Suppressor macrophage (primary cell): Measurements from ENCODE around the gene SLC43A2.
"Not testable (repeated sequence)": the region's sequence is repeated elsewhere in the genome, so short reads cannot be mapped to it uniquely, and the experiment has no call there.

Experiments
- DNase-seq, 4 experiments: peaks; one replicate each; pipeline ENCODE4 v3.0.0-alpha.2; 2020 to 2022
- total RNA-seq, 17 experiments: gene quantifications; one replicate each; lab custom pipeline; 2026; ENCODE audit warnings: mixed read lengths in 6 of 17, inconsistent platforms in 3 of 17; lab: John Stamatoyannopoulos, UW

Gene SLC43A2
- total RNA-seq = 60.5 to 647 (median 147) reads per million in 17 experiments

DNA sequence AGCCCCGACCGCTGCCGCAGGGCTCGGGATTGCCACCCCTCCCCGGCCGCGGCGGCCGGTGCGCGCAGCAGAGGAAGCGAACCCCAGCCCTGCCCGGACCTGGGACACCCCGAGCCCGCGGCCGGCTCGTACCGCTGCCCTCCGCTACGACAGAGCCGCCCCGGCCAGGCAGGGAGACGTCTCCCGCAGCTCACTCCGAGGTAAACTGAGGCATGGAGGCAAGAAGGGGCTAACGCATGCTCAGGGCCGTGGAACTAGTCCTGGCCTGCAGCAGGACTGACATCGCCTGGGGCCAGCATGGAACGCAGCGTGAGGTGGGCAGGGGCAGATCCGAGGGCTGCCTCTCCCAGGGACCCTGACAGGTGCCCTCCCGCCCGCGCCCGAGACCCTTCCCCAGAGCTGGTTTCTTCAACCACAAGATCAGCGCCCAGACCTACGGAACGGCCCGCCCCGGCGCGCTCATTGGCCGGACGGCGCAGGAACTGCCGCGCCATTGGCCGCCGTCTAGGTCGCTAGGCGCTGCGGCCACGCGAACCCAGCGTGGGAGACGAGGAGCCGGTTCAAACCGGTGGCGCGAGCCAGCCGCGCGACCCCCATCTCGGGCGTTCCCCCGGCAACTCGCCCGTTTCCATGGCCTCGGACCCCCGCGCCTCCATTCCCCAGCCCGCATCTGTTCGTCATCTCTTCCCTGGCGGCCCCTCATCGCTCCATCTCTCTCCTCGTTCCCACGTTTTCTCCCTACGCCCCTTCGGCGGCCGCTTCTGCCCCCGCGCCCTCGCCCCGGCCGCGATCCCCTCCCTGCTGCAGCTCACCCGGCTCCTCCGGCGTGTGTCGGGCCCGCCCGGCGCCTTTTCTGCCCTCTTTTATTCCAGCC lies at the start of gene SLC43A2:
SLC43A2 (minus strand) TSS at position 853 of the 874 bp plus-strand sequence. CDS start 960 bp downstream, outside the sequence.
- DNase-seq = peak; percentile 91 to 96 (median 93)

DNA sequence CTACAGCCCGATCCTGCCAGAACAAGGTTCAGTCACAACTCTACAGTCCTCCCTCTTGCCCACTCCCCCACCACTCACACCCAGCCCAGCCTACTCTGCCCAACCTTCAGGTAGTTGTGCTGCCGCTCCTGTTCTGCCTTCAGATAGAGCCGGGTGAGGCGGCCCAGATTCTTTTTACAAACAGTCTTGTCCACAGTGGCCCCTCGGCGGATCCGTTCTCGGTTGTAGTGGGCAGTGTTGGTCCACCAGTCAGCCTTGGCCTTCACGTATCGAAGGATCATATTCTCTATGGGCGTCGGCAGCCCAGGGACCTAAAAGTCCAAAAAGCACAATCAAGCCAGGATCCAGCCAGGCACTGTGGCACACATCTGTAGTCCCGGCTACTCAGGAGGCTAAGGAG lies 47.8 kb upstream of the SLC43A2 start:
- DNase-seq = no peak

DNA sequence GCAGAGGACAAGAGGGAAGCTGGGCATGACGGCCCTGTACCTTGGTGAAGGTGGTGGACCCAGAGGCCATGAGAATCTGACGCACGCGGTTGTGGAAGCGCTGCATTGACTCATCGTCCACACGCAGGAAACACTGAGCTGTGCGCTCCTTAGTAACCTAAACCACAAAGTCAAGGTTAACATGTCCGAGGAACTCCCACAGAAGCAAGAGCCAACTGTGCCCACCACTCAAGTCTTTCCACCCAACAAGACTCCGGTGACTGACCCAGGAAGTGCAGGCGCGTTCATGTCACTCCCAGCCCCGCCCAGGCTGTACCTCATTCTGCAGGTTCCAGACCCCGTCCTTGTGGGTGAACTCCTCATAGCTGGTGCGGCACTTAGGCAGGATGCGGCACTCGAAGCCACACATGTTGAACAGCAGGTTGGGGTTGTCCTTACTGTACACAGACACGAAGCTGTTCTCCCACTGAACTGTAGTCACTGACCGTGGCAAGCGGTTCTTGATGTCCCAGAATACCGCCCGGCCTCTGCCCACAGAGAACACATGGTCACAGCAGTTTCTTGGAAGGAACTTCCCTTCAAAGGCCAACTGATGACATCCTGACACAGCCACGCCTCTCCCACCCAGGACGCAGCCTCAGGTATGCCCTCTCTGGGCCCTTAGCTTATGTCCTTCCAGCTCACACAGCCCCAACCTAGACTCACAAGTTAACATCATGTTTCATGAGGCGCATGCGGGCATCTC lies 44.6 kb upstream of the SLC43A2 start:
- peak in 3 of 4 experiments; percentile 26 to 41 (median 29) for DNase-seq

DNA sequence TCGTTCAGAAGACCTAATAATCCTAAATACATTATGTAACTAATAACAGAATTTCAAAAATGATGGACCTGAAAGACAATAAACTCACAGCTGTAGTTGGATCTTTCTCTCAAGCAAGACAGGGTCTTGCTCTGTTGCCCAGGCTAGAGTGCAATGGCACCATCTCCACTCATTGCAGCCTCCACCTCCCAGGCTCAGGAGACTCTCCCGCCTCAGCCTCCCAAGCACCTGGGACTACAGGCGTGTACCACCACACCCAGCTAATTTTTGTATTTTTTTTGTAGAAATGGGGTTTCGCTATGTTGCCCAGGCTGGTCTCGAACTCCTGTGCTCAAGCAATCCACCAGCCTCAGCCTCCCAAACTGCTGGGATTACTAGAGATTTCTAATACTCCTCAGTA lies 35.3 kb upstream of the SLC43A2 start:
- not testable (repeated sequence) for DNase-seq

DNA sequence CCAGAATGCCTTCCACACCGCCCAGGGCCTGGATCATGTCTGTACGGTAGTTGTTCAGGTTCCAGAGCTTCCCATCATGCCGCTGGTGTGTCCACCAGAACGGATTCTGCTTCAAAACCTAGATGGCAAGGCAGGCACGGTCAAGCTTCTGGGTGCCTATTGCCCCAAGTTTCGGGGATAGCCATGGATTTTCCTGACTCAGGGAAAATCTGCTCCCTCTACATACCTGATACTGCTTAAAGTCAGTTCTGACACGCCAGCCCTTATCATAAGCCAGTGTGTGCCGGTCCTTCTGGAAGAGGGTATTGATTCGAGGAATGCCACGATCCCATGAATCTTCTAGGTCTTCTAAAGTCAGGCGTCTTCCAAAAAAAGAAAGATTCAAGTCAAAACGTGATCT lies 32.4 kb upstream of the SLC43A2 start:
- no peak for DNase-seq

- no peak for DNase-seq
These were observed 29.5 kb upstream of the SLC43A2 start for GRCh38 chr17:1658100-1658499.

GRCh38 chr17:1653735-1654134 lies 25.1 kb upstream of the SLC43A2 start:
- DNase-seq = no peak

DNA sequence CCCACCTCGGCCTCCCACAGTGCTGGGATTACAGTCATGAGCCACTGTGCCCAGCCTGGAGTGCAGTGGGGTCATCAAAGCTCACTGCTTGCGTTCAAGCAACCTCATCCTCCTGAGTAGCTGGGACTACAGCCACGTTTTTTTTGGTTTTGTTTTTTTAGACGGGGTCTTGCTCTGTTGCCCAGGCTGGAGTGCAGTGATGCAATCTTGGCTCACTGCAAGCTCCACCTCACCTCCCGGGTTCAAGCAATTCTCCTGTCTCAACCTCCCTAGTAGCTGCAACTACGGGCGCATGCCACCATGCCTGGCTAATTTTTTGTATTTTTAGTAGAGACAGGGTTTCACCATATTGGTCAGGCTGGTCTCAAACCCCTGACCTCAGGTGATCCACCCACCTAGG lies 24.2 kb upstream of the SLC43A2 start:
- not testable (repeated sequence) for DNase-seq

DNA sequence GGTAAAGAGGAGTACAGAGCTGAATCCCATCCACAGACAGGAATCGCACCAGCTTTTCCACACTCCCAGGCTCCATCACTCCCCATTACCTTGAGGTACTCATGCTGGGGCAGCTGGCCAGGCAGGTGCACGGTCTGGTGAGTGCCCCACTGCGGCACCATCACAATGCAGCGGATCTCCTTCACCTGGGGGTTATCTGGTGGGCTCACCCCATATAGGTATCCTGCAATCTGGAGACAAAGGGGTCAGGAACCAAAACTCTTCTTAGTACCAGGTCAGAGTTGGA lies 22.9 kb upstream of the SLC43A2 start:
- no peak for DNase-seq

DNA sequence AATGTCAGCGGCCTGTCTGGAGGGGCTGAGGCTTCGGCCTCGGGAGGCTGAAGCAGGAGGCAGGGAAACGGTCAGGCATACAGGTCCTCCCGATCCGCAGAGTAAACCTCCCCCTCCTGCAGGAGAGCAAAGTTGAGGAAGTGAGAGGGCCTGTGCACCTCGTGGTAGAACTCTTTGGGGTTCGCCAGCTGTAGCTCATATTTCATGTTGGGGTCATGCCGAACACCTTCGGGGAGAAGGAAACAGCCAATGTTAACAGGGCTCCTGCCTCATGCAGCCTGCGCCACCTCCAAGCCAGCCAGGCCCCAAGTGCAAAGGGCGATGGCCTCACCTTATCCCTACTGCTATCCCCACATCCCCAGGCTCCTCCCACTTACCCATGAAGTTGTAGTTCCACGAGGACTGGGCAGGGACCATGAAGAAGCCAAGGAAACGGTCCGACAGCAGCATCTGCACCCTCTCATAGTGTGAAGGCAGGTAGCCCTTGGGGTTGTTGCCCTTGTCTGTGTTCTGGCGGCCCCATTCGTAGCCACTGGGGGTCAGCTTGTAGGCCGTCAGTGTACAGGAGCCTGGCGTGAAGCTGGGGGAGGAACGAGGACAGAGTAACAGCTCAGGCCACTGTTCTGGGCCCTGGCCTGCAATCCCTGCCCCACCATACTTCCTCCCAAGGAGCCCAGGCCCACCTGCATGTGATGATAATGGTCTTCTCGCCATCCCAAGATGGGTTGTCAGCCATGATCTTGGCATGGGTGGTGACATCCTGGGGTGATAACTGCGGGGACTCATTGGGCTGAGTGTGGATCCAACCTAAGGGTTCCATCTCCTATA lies 22.3 kb upstream of the SLC43A2 start:
- DNase-seq = no peak

GRCh38 chr17:1649844-1650501 lies 21.3 kb upstream of the SLC43A2 start, which contains the start of gene RILP:
RILP (minus strand) TSS chr17:1649866; CDS start chr17:1649804, 62 bp downstream.
- DNase-seq = peak; percentile 68 to 86 (median 80)

DNA sequence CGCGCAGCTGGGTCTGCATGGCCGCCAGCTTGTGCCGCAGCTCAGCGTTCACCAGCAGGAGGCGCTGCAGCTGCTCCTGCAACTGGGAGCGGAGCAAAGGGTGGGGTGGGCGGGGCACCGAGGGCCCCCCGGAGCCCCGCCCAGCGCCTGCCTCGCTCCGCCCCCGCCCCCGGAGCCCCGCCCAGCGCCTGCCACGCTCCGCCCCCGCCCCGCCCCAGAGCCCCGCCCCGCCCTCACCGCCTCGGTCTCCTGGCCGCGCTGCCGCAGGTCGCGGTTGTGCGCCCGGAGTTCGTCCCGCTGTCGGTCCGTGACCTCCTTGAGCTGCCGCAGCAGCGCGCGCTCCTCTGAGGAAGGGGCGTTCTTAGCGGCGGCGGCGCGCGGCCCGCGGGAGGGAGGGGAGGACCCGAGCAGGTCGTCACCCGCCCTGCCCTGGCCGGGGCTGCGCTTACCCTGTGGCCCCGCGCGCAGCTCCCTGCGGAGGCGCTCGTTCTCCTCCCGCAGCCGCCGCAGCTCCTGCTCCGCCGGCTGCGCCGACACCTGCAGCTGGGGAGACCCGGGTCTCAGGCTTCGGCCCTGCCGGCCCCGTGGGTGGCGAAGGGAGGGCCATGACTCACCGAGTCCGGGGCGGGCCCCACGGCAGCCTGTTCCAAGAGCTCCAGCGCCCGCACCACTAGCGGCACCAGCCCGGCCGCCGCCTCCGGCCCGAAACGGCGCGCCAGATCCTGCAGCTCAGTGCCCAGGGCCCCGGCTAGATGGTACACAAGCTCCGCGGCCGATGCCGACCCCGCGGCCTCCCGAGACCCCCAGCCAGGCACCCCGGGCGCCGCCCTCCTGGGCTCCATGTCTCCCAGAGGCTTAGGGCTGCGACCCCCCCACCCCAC lies 20.6 kb upstream of the SLC43A2 start:
- peak; percentile 98 to 99 (median 98) for DNase-seq

DNA sequence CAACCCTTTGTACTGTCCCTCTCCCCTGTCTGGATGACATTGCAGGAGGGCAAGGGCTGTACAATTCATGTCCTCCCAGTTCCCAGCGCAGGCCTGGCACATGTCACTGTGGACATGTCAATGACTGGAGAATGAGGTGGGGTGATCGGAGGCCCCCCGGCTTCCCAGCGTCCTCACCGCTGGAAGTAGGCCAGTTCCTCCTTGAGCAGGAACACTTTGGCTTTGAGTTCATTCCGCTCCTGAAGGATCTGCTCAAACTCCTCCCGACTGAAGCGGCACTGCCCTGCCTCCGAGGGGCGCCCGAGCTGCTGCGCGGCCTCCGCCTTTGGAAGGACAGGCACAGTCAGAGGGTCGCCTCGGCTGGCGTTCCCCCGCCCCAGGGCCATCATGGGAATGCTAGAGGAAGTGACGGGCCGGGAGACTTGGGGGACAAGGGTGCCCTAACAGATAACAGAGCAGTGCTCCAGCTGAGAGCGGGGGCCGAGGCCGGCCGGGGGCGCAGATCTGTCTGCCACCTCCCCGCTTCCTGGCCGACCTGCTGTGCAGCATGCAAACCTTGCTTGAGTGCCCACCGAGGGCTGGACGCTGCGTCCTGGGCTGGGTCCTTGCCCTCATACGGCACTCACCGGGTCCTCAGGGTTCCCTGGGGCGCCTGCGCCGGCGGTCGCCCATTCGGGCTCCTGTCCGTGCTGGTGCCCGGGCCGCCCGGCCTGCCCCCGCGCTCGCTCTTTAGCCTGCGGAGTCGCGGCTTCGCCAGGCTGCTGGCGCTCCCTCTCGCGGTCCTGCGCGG lies 19.7 kb upstream of the SLC43A2 start:
- peak; percentile 48 to 73 (median 58) for DNase-seq

GRCh38 chr17:1647802-1648171 lies 19.2 kb upstream of the SLC43A2 start:
- no peak for DNase-seq

DNA sequence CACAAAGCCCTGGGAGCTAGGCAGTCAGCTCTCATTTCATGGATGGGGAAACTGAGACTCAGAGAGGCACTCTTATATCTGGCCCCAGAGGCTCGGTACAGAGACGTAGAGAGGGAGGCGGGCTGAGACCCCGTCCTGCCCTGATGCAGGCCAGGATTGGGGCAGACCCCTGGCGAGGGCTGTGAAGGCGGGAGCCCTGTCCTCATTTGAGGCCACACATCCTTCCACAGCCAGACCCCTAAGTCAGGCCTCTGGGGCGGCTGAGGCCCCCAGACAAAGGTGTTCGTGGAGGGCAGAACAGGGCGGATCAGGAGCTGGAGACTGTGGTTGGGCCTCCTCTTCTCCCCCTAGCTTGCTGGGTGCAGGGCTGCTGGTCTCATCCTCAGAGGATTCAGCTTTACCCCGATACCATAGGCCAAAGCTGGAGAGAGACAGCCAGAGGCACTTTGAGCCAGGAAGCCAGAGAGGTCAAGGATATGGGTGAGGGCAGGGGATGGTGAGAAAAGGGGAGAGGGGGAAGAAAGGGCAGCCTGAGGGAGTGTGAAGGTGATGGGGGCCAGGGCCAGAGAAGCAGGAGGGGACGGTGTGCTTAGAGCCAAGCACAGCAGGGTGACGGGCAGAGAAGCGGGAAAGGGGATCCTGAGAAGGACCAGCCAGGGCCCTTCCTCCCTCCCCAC lies 17.7 kb upstream of the SLC43A2 start:
- DNase-seq = no peak

DNA sequence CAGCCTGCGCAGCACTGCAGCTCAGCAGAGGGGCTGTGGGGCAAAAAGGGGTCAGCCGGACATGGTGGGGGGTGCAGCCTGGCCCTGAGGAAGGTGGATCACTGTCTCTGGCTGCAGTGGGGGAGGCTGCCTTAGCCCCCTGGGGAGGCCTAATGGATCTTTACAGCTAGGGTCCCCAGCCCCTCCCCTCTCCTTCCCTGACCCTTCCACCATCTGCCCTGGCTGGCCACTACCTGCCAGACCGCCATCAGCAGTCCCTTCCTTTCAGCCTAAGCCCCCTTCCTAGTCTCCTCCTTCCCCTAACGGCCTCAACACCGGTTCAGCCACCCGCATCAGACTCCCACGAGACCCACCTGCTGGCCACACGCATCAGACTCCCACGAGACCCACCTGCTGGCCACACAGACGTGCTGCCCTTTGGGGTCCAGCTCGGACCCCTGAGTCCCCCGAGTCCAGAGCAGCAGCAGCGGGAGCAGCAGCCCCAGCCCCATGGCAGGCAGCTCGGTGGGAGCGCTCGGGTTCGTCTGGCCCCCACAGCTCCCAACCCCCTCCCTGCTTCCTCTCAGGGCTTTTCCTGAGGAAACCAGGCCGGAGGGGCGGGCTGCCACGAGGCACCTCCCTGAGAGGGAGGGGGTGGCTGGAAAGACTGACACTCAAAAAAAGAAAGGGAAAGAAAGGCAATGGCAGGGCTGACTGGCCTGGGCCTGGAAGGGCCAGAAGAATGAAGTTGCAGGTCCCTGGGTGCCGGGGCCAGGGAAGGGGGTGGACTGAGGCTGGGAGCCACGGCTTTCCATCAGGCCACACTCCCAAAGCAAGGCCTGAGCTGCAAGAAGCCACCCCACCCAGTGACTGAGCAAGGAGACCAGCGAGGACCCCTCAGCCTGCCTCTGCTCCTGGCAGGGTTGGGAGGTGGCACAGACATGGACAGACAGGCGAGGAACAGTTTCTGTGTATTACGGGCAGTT lies 16.9 kb upstream of the SLC43A2 start, which contains the start of gene SCARF1:
SCARF1 (minus strand) TSS at position 526 of the 965 bp plus-strand sequence; CDS start at position 491, 35 bp downstream.
- DNase-seq = peak; percentile 69 to 91 (median 84)

DNA sequence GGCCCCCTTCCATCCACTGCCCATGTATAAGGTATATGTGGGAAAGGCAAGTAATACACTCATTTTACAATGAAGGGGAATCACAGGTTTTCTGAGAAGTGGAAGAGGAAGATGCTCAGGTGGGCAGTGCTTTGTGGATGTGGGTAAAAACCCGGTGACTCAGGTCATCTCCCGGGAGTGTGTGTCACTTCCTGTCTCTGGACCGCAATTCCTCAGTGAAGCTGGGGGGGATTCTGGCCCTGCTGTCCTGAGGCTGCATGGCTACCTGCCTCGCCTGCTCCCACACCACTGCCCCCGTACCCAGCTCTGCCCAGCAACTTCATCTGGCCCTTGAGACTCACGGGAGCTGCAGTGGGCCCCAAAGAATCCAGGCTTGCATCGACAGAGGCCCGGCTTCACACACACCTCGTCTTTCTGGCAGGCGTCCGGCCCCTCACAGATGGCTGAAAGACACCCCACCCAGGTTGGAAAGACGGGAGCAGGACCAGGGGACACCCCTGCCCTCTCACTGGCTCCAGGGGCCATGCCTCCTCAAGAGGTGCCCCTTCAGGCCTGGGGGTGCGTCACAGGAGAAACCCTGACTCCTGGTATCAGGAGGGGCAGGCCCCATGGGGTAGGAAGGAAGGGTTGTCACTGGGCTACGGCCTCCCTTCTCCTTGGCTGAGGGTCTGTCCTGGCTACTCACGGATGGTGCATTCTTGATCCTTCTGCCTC lies 16.0 kb upstream of the SLC43A2 start:
- DNase-seq = peak; percentile 40 to 76 (median 66)
